Endothelial cell of umbilical vein (primary cell): ENCODE data around the gene ARRB1. TPM values are rescaled to one million over a fixed set of nuclear protein-coding genes. Genes with fewer than 3 reads are reported as not detected.

Experiments used
- BruUV-seq: library from RNA; stranded (reverse); fragments of 400-500 nt; replicated peaks from 2 replicates; lab custom pipeline; 2021; lab: Mats Ljungman, UMichigan
- CTCF ChIA-PET: fragments of 300-600, 350-600 bp; sonication (Branson Sonifier 250); formaldehyde crosslinking; loops from one replicate; lab custom pipeline; 2021; ENCODE audit warnings: antibody characterized with exemption, inconsistent platforms; lab: Charles Lee
- POLR2A ChIA-PET: fragments of 300-600, 350-600 bp; sonication (Branson Sonifier 250); formaldehyde crosslinking; loops from one replicate; lab custom pipeline; 2021; ENCODE audit warnings: antibody characterized with exemption, inconsistent platforms; lab: Charles Lee
- DNase-seq: peaks from one replicate; pipeline ENCODE4 v3.0.0-alpha.2; 2011; ENCODE audit warnings: low read depth, low spot score
- FAIRE-seq: peaks from 2 replicates; lab custom pipeline; 2011; peaks lifted over from hg19 to GRCh38; lab: Jason Lieb, UNC
- H2AFZ ChIP-seq: 2 replicates; pipeline ENCODE4 v1.6.0; 2012; ENCODE audit warnings: low read depth, low read length, control low read depth, inconsistent platforms
- H3K27ac ChIP-seq: 2 replicates; pipeline ENCODE4 v1.5.1; 2011; ENCODE audit warnings: low read depth, mild to moderate bottlenecking, control low read depth, low read length, moderate library complexity; ENCODE audit not compliant: insufficient read depth
- H3K27me3 ChIP-seq, 2 experiments: 2 replicates each; pipeline versions ENCODE4 v1.6.0 to v1.6.1; 2011; ENCODE audit warnings: low read length in 2 of 2, mixed read lengths in 1 of 2; ENCODE audit not compliant: control insufficient read depth in 2 of 2, insufficient read depth in 2 of 2
- H3K36me3 ChIP-seq, 2 experiments: 2 replicates in 1 of 2; 3 replicates in 1 of 2; pipeline ENCODE4 v1.5.1; 2011; ENCODE audit warnings: low read length in 2 of 2, mild to moderate bottlenecking in 1 of 2, moderate library complexity in 1 of 2; ENCODE audit not compliant: control insufficient read depth in 2 of 2, insufficient read depth in 2 of 2; ENCODE audit errors: extremely low read depth in 1 of 2
- H3K4me1 ChIP-seq: 3 replicates; pipeline ENCODE4 v1.5.1; 2011; ENCODE audit warnings: mild to moderate bottlenecking, low read length; ENCODE audit not compliant: control insufficient read depth, insufficient read depth; ENCODE audit errors: extremely low read depth
- H3K4me2 ChIP-seq: 2 replicates; pipeline ENCODE4 v1.6.1; 2011; ENCODE audit warnings: low read length, control low read depth, mixed read lengths; ENCODE audit not compliant: insufficient read depth
- H3K4me3 ChIP-seq, 3 experiments: fragments of 200-600 bp in 1 of 3; sonication (generic), shearing (Covaris generic) in 1 of 3; replicated peaks in 1 of 3; 2 replicates each; pipeline ENCODE4 v1.5.1; 2011 to 2016; ENCODE audit warnings: control low read depth in 3 of 3, low read length in 3 of 3, mild to moderate bottlenecking in 2 of 3, inconsistent platforms in 1 of 3, low read depth in 1 of 3, moderate library complexity in 1 of 3; ENCODE audit not compliant: insufficient read depth in 1 of 3
- H3K79me2 ChIP-seq: 2 replicates; pipeline ENCODE4 v1.6.0; 2012; ENCODE audit warnings: low read length, inconsistent platforms; ENCODE audit not compliant: control insufficient read depth, insufficient read depth
- H3K9ac ChIP-seq: replicated peaks from 2 replicates; pipeline ENCODE3; 2011; ENCODE audit warnings: low read length, control low read depth; ENCODE audit not compliant: insufficient read depth; ENCODE audit errors: extremely low read depth
- H3K9me1 ChIP-seq: replicated peaks from 3 replicates; pipeline ENCODE4 v1.6.0; 2011; ENCODE audit warnings: mild to moderate bottlenecking, low read length; ENCODE audit not compliant: control insufficient read depth, insufficient read depth; ENCODE audit errors: extremely low read depth
- H3K9me3 ChIP-seq: replicated peaks from 2 replicates; pipeline ENCODE4 v1.5.1; 2012; ENCODE audit warnings: low read length, inconsistent platforms; ENCODE audit not compliant: control insufficient read depth, insufficient read depth
- H4K20me1 ChIP-seq: replicated peaks from 2 replicates; pipeline ENCODE3; 2011; ENCODE audit warnings: mild to moderate bottlenecking, low read length; ENCODE audit not compliant: control insufficient read depth, insufficient read depth; ENCODE audit errors: extremely low read depth
- CTCF ChIP-seq, 2 donors: IDR thresholded peaks; 1 replicate in 1 of 2; 2 replicates in 1 of 2; pipeline ENCODE4 v1.5.1; 2011; ENCODE audit warnings: low read length in 2 of 2, mild to moderate bottlenecking in 2 of 2, moderate library complexity in 2 of 2, control low read depth in 1 of 2, inconsistent platforms in 1 of 2, low read depth in 1 of 2; ENCODE audit not compliant: insufficient read depth in 1 of 2; ENCODE audit errors: extremely low read depth in 1 of 2
- EZH2 ChIP-seq: IDR thresholded peaks from 2 replicates; pipeline ENCODE4 v1.6.1; 2012; ENCODE audit warnings: borderline replicate concordance, low read depth, mild to moderate bottlenecking, moderate library complexity, low read length, inconsistent platforms; ENCODE audit not compliant: severe bottlenecking
- FOS ChIP-seq: IDR thresholded peaks from 2 replicates; pipeline ENCODE4 v1.6.1; 2011; ENCODE audit warnings: mild to moderate bottlenecking, low read length, moderate library complexity, borderline replicate concordance; ENCODE audit not compliant: insufficient read depth
- GATA2 ChIP-seq: IDR thresholded peaks from 2 replicates; pipeline ENCODE4 v1.7.0; 2011; ENCODE audit warnings: low read depth, mild to moderate bottlenecking, moderate library complexity, mixed read lengths, low read length; ENCODE audit not compliant: insufficient read length, insufficient read depth
- JUN ChIP-seq: IDR thresholded peaks from 2 replicates; pipeline ENCODE4 v1.6.1; 2011; ENCODE audit warnings: borderline replicate concordance, low read depth; ENCODE audit not compliant: insufficient read length, insufficient read depth
- MAX ChIP-seq: IDR thresholded peaks from 2 replicates; pipeline ENCODE4 v1.6.1; 2011; ENCODE audit not compliant: insufficient read depth, insufficient read length
- MYC ChIP-seq: IDR thresholded peaks from one replicate; pipeline ENCODE4 v1.6.1; 2011; ENCODE audit warnings: mild to moderate bottlenecking, low read depth, low read length
- POLR2A ChIP-seq: IDR thresholded peaks from 2 replicates; pipeline ENCODE4 v1.6.1; 2012; ENCODE audit warnings: low read depth, mild to moderate bottlenecking, control low read depth, low read length
- POLR2AphosphoS5 ChIP-seq: IDR thresholded peaks from 2 replicates; pipeline ENCODE4 v1.6.1; 2012; ENCODE audit warnings: low read depth, mild to moderate bottlenecking, control low read depth, low read length, moderate library complexity; ENCODE audit not compliant: insufficient read depth
- dilution Hi-C: fragments of 300-500 bp; cut with MboI; formaldehyde crosslinking; loops from one replicate; pipeline ENCODE4 v1.15.0; 2019; ENCODE audit warnings: low sequenced_read_pairs; ENCODE audit not compliant: extremely low pct_ligation_motif_present
- intact Hi-C: fragments of 100-400 bp; cut with micrococcal nuclease; formaldehyde crosslinking; loops from one replicate; pipeline ENCODE4 v1.10.0; 2022
- polyA plus RNA-seq, 4 experiments: library from polyadenylated mRNA; depleted of rRNA in 3 of 4; stranded (reverse) in 3 of 4; unstranded in 1 of 4; fragments of >200 nt; gene quantifications; 2 replicates each; pipeline versions ENCODE4 v1.2.1 to v1.2.3, GENCODE V29; 2011 to 2012; ENCODE audit warnings: missing spikeins in 1 of 4
- total RNA-seq: library from RNA; stranded (reverse); gene quantifications from 2 replicates; pipeline ENCODE4 v1.2.3, GENCODE V29; 2021

ARRB1 gene
- total and polyA plus RNA-seq, 2 donors (not counting 3 experiments of a cell fraction or from before 2014, with no cell fraction given) = 63.9 to 92.6 TPM

- H3K27me3 ChIP-seq = no peaks in the 10 kb centered on the region
- peaks cover 3% of the 10 kb centered on the region for H3K79me2 ChIP-seq
- no peak for TF ChIP-seq POLR2A
- TF ChIP-seq FOS = no peak
- no peak for TF ChIP-seq MYC
- TF ChIP-seq CTCF (IDR thresholded peaks at IDR 0.05; ENCODE audit: extremely low read depth in 1 of 2, insufficient read depth in 1 of 2, low read depth in 1 of 2, low read length in 2 of 2) = no peak
- TF ChIP-seq EZH2 = no peak
- TF ChIP-seq POLR2AphosphoS5 = no peak
- no peak for TF ChIP-seq GATA2
- no peak for TF ChIP-seq JUN
- TF ChIP-seq MAX = no peak
- DNase-seq (no peak), FAIRE-seq (no peak)
- dilution Hi-C loops (no loop called here), intact Hi-C loops (no loop called here)
- no peaks in the 10 kb centered on the region for H3K9me3 ChIP-seq
- H3K4me2 ChIP-seq = no peak overlapping the region
- ChIA-PET CTCF (interaction anchor here (1.5 kb wide), 1 partner anchor 33 kb away, joined by 3 read pairs; no protein-coding TSS in a partner anchor), POLR2A (no interaction called here)
- no peaks in the 10 kb centered on the region for H3K9me1 ChIP-seq
- no TSS peak for BruUV-seq
- H3K4me1 ChIP-seq = peaks cover 24% of the 10 kb centered on the region
- H3K27ac ChIP-seq = no peak overlapping the region
- H4K20me1 ChIP-seq = no peaks in the 10 kb centered on the region
- H2AFZ ChIP-seq = no peak overlapping the region
- peaks cover 0 to 5% of the 10 kb centered on the region in 2 experiments for H3K36me3 ChIP-seq
- H3K4me3 ChIP-seq = no peak overlapping the region
- H3K9ac ChIP-seq = no peak overlapping the region
These were observed 47.8 kb downstream of the ARRB1 start for GRCh38 chr11:75303544-75304224.
